NCI-H510A treated with DMSO at 0.1 percent for 48 hours (cell line): Measurements from ENCODE around the gene CGN.
A peak's percentile ranks its signal among the peaks of the same experiment; 100 is the strongest.

Experiments
- DNase-seq: peaks from one replicate; lab custom pipeline; 2025; lab: John Stamatoyannopoulos, UW

CGN gene

GRCh38 chr1:151510957-151511635, at the start of gene CGN:
Gene CGN (plus strand): TSS chr1:151511387. CDS start chr1:151518520, 7,133 bp downstream.
- peak; percentile 89 for DNase-seq

- no peak for DNase-seq
These were observed 49.5 kb upstream of the CGN start for GRCh38 chr1:151461694-151462093.

- DNase-seq: no peak
These were observed 46.2 kb upstream of the CGN start for GRCh38 chr1:151465026-151465425.

GRCh38 chr1:151472856-151473731, 38.1 kb upstream of the CGN start:
- peak; percentile 80 for DNase-seq

GRCh38 chr1:151474745-151475144, 36.4 kb upstream of the CGN start:
- DNase-seq: no peak

- no peak for DNase-seq
These were observed 36.0 kb upstream of the CGN start for GRCh38 chr1:151475175-151475574.

- DNase-seq: no peak
These were observed 35.1 kb upstream of the CGN start for GRCh38 chr1:151476083-151476482.

GRCh38 chr1:151477066-151477465, 34.1 kb upstream of the CGN start:
- no peak for DNase-seq

GRCh38 chr1:151478140-151478812, 32.9 kb upstream of the CGN start:
- no peak for DNase-seq

GRCh38 chr1:151478923-151479322, 32.3 kb upstream of the CGN start:
- DNase-seq: no peak

- no peak for DNase-seq
These were observed 31.7 kb upstream of the CGN start for GRCh38 chr1:151479462-151479861.

- no peak for DNase-seq
These were observed 29.2 kb upstream of the CGN start for GRCh38 chr1:151482017-151482416.

GRCh38 chr1:151485685-151486255, 25.4 kb upstream of the CGN start:
- DNase-seq: no peak

GRCh38 chr1:151486557-151486956, 24.6 kb upstream of the CGN start:
- DNase-seq: no peak

- DNase-seq: no peak
These were observed 19.5 kb upstream of the CGN start for GRCh38 chr1:151491641-151492040.

GRCh38 chr1:151492120-151492519, 19.1 kb upstream of the CGN start:
- no peak for DNase-seq

GRCh38 chr1:151493042-151493441, 18.1 kb upstream of the CGN start:
- DNase-seq: no peak

GRCh38 chr1:151494741-151495281, 16.4 kb upstream of the CGN start:
- no peak for DNase-seq

- no peak for DNase-seq
These were observed 15.9 kb upstream of the CGN start for GRCh38 chr1:151495316-151495715.

- DNase-seq: no peak
These were observed 11.8 kb upstream of the CGN start for GRCh38 chr1:151499365-151499764.

GRCh38 chr1:151499930-151500329, 11.3 kb upstream of the CGN start:
- no peak for DNase-seq

GRCh38 chr1:151501474-151501873, 9.7 kb upstream of the CGN start:
- DNase-seq: no peak
